HCT116 (cell line): ENCODE data around the gene IGF2BP3. TPM values are rescaled to one million over a fixed set of nuclear protein-coding genes. Genes with fewer than 3 reads are reported as not detected.

Experiments used
- ATAC-seq: fragments of 200-7000 bp; cut with Tn5 transposase; 2 replicates; pipeline ENCODE4 v1.9.1; 2020; ENCODE audit warnings: mild to moderate bottlenecking, moderate library complexity
- BruUV-seq: library from RNA; stranded (reverse); fragments of 400-500 nt; replicated peaks from 2 replicates; lab custom pipeline; 2021; lab: Mats Ljungman, UMichigan
- CTCF ChIA-PET: fragments of 300-600 bp; sonication (Branson Sonifier 250); formaldehyde crosslinking; loops from one replicate; lab custom pipeline; 2021; ENCODE audit warnings: antibody characterized with exemption; lab: Charles Lee
- POLR2A ChIA-PET: fragments of 300-600, 350-600 bp; sonication (Branson Sonifier 250); formaldehyde crosslinking; loops from one replicate; lab custom pipeline; 2021; ENCODE audit warnings: antibody characterized with exemption; lab: Charles Lee
- RAD21 ChIA-PET, 2 experiments: fragments of 300-600 bp; sonication (Branson Sonifier 250); formaldehyde crosslinking; loops; one replicate each; lab custom pipeline; 2023; ENCODE audit warnings: low total read pairs in 2 of 2; ENCODE audit not compliant: uncharacterized antibody in 2 of 2, unreplicated experiment in 2 of 2, low non-redundant PET in 1 of 2; lab: Charles Lee
- DNase-seq: peaks from one replicate; pipeline ENCODE4 v3.0.0-alpha.2; 2010; ENCODE audit warnings: low read depth, low spot score
- H2AFZ ChIP-seq: fragments of 200-600 bp; shearing (Covaris generic), sonication (generic); 2 replicates; pipeline ENCODE4 v1.6.1; 2017; ENCODE audit warnings: low read depth, mixed run types, mixed read lengths, antibody characterized with exemption, low read length; ENCODE audit not compliant: poor library complexity, severe bottlenecking
- H3K27ac ChIP-seq: 2 replicates; pipeline ENCODE4 v1.5.1; 2012; ENCODE audit warnings: low read depth, low read length
- H3K27me3 ChIP-seq: fragments of 200-600 bp; sonication (generic); 2 replicates; pipeline ENCODE4 v1.6.1; 2016; ENCODE audit warnings: mixed run types, low read length, mixed read lengths; ENCODE audit not compliant: insufficient read depth
- H3K36me3 ChIP-seq, 2 experiments: fragments of 200-500 bp in 1 of 2; fragments of 200-600 bp in 1 of 2; sonication (Bioruptor generic) in 1 of 2; sonication (generic) in 1 of 2; 2 replicates each; pipeline versions ENCODE4 v1.5.1 to v1.6.1; 2014 to 2016; ENCODE audit warnings: low read length in 2 of 2, inconsistent platforms in 1 of 2, mixed read lengths in 1 of 2, mixed run types in 1 of 2; ENCODE audit not compliant: insufficient read depth in 2 of 2, control insufficient read depth in 1 of 2
- H3K4me1 ChIP-seq, 2 experiments: fragments of 200-600 bp in 1 of 2; sonication (generic) in 1 of 2; 2 replicates each; pipeline versions ENCODE4 v1.5.1 to v1.6.1; 2012 to 2017; ENCODE audit warnings: low read length in 2 of 2, inconsistent platforms in 1 of 2, mild to moderate bottlenecking in 1 of 2, mixed read lengths in 1 of 2, mixed run types in 1 of 2, moderate library complexity in 1 of 2; ENCODE audit not compliant: insufficient read depth in 2 of 2, control insufficient read depth in 1 of 2
- H3K4me2 ChIP-seq: fragments of 200-600 bp; sonication (generic); 2 replicates; pipeline ENCODE4 v1.6.1; 2017; ENCODE audit warnings: mixed run types, low read length, mixed read lengths
- H3K4me3 ChIP-seq, 2 experiments: fragments of 200-600 bp in 1 of 2; sonication (generic) in 1 of 2; replicated peaks in 1 of 2; 2 replicates each; pipeline ENCODE4 v1.5.1; 2011 to 2016; ENCODE audit warnings: low read length in 2 of 2, control low read depth in 1 of 2, low read depth in 1 of 2, mild to moderate bottlenecking in 1 of 2, mixed read lengths in 1 of 2, mixed run types in 1 of 2
- H3K79me2 ChIP-seq: fragments of 200-600 bp; sonication (generic); 2 replicates; pipeline ENCODE4 v1.6.1; 2017; ENCODE audit warnings: mild to moderate bottlenecking, mixed run types, low read length, moderate library complexity, mixed read lengths; ENCODE audit not compliant: insufficient read depth
- H3K9ac ChIP-seq: fragments of 200-600 bp; sonication (generic); 2 replicates; pipeline ENCODE4 v1.6.1; 2016; ENCODE audit warnings: low read length, mixed read lengths
- H3K9me2 ChIP-seq: fragments of 200-600 bp; sonication (generic), shearing (Covaris generic); 2 replicates; pipeline ENCODE4 v1.6.1; 2017; ENCODE audit warnings: mixed run types, mild to moderate bottlenecking, moderate library complexity; ENCODE audit not compliant: insufficient read depth
- H3K9me3 ChIP-seq, 2 experiments: fragments of 200-500 bp in 1 of 2; fragments of 200-600 bp in 1 of 2; sonication (Bioruptor generic) in 1 of 2; sonication (generic) in 1 of 2; 2 replicates each; pipeline ENCODE4 v1.6.1; 2014 to 2017; ENCODE audit warnings: low read length in 2 of 2, mixed read lengths in 2 of 2, inconsistent platforms in 1 of 2, low read depth in 1 of 2, mild to moderate bottlenecking in 1 of 2, mixed run types in 1 of 2, moderate library complexity in 1 of 2; ENCODE audit not compliant: control insufficient read depth in 1 of 2, insufficient read depth in 1 of 2
- H4K20me1 ChIP-seq: fragments of 200-600 bp; sonication (generic), shearing (Covaris generic); 2 replicates; pipeline ENCODE4 v1.6.1; 2017; ENCODE audit warnings: mixed run types, mild to moderate bottlenecking, moderate library complexity; ENCODE audit not compliant: insufficient read depth
- ELF1 ChIP-seq: IDR thresholded peaks from 2 replicates; pipeline ENCODE4 v1.6.1; 2012; ENCODE audit warnings: low read depth, borderline replicate concordance
- JUND ChIP-seq: IDR thresholded peaks from 2 replicates; pipeline ENCODE4 v1.6.1; 2012
- POLR2A ChIP-seq: IDR thresholded peaks from 2 replicates; pipeline ENCODE4 v1.7.0; 2011; ENCODE audit warnings: borderline replicate concordance; ENCODE audit not compliant: insufficient read depth, insufficient read length; ENCODE audit errors: extremely low read depth
- POLR2AphosphoS5 ChIP-seq: IDR thresholded peaks from 2 replicates; pipeline ENCODE4 v1.6.1; 2011; ENCODE audit warnings: mild to moderate bottlenecking, low read depth, low read length, moderate library complexity
- SP1 ChIP-seq: IDR thresholded peaks from 2 replicates; pipeline ENCODE4 v1.6.1; 2012; ENCODE audit warnings: low read depth
- YY1 ChIP-seq: IDR thresholded peaks from 2 replicates; pipeline ENCODE4 v1.6.1; 2011; ENCODE audit warnings: low read length, low read depth, moderate library complexity, mild to moderate bottlenecking; ENCODE audit not compliant: insufficient replicate concordance; ENCODE audit errors: extremely low read depth
- intact Hi-C: fragments of 100-400 bp; cut with micrococcal nuclease; formaldehyde crosslinking; loops from 2 replicates; pipeline ENCODE4 v1.10.0; 2022
- total RNA-seq: library from RNA; stranded (reverse); gene quantifications from one replicate; pipeline ENCODE4 v1.2.1, GENCODE V29; 2021; ENCODE audit not compliant: unreplicated experiment
- TF ChIP-seq, protein P1 (sequence below): IDR thresholded peaks from 2 replicates; pipeline ENCODE4 v1.6.1; 2011; ENCODE audit warnings: mild to moderate bottlenecking, low read length, moderate library complexity; ENCODE audit not compliant: insufficient replicate concordance; ENCODE audit errors: extremely low read depth
- TF ChIP-seq, protein P2 (sequence below): IDR thresholded peaks from 2 replicates; pipeline ENCODE4 v1.6.1; 2012

IGF2BP3 gene
- total RNA-seq, 1 experiment from 2014 or later = 79.1 TPM

DNA sequence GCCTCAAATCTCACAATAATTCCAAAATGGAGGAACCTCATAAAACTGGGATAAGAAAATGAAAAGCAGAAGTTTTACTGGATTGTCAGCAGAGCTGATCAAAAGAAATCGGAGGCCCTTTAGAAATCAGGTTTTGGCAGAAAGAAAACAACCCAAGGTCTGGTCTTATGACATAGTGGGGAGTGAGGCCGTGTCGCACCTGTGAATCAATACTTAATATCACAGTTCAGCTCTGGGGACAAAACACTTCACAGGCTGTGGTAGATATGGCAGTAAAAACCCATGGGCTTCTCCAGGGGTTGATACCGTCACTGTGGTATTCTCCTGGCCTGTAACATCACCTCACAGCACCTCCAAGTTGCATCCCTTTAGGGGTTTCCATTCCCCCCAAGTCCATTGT, 177.7 kb downstream of the IGF2BP3 start:
- Histone ChIP-seq H3K4me1 (peaks cover 4 to 32% of the 10 kb centered on the region in 2 experiments; a peak in 3 of 4 replicates), H3K27ac (no peak overlapping the region), H3K9me2 (no peaks in the 10 kb centered on the region)
- CTCF ChIA-PET = interaction anchor here (0.9 kb wide), 1 partner anchor 14 kb away, joined by 3 read pairs; no protein-coding TSS in a partner anchor
- TF ChIP-seq SP1 (no peak), YY1 (no peak), ELF1 (no peak), POLR2A (no peak), POLR2AphosphoS5 (no peak), JUND (no peak)
- TF ChIP-seq, protein P1, sequence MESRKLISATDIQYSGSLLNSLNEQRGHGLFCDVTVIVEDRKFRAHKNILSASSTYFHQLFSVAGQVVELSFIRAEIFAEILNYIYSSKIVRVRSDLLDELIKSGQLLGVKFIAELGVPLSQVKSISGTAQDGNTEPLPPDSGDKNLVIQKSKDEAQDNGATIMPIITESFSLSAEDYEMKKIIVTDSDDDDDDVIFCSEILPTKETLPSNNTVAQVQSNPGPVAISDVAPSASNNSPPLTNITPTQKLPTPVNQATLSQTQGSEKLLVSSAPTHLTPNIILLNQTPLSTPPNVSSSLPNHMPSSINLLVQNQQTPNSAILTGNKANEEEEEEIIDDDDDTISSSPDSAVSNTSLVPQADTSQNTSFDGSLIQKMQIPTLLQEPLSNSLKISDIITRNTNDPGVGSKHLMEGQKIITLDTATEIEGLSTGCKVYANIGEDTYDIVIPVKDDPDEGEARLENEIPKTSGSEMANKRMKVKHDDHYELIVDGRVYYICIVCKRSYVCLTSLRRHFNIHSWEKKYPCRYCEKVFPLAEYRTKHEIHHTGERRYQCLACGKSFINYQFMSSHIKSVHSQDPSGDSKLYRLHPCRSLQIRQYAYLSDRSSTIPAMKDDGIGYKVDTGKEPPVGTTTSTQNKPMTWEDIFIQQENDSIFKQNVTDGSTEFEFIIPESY = no peak
- TF ChIP-seq, protein P2, sequence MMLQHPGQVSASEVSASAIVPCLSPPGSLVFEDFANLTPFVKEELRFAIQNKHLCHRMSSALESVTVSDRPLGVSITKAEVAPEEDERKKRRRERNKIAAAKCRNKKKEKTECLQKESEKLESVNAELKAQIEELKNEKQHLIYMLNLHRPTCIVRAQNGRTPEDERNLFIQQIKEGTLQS = no peak
- TF ChIP-seq, all 23 proteins: peak for 0
- no peaks in the 10 kb centered on the region for H3K9me3 ChIP-seq
- ATAC-seq = no peak
- no peak for DNase-seq
- ChIA-PET RAD21 (no interaction called here), POLR2A (no interaction called here)
- H3K4me3 ChIP-seq = no peak overlapping the region
- H2AFZ ChIP-seq = peak overlapping the region; percentile 41
- intact Hi-C loops = no loop called here
- no peaks in the 10 kb centered on the region for H3K36me3 ChIP-seq
- no peaks in the 10 kb centered on the region for H4K20me1 ChIP-seq
- H3K4me2 ChIP-seq = no peak overlapping the region
- BruUV-seq = no TSS peak
- H3K9ac ChIP-seq = no peak overlapping the region
- H3K27me3 ChIP-seq = no peaks in the 10 kb centered on the region
- no peaks in the 10 kb centered on the region for H3K79me2 ChIP-seq
